GM23248 (cell line): ENCODE results near the gene CALY. TPM values are rescaled to one million over a fixed set of nuclear protein-coding genes. Genes with fewer than 3 reads are reported as not detected.
A peak's percentile ranks its signal among the peaks of the same experiment; 100 is the strongest.

Source experiments
- DNase-seq: peaks from one replicate; pipeline ENCODE4 v3.0.0-alpha.2; 2015
- H2AFZ ChIP-seq: fragments of 200-600 bp; sonication (generic); 2 replicates; pipeline ENCODE4 v1.6.1; 2016; ENCODE audit warnings: antibody characterized with exemption
- H3F3A ChIP-seq: fragments of 200-600 bp; sonication (generic); 2 replicates; pipeline ENCODE4 v1.6.1; 2016; ENCODE audit warnings: mild to moderate bottlenecking, antibody characterized with exemption, mixed run types; ENCODE audit not compliant: insufficient read depth
- H3K27ac ChIP-seq: fragments of 200-600 bp; sonication (generic); 2 replicates; pipeline ENCODE4 v1.5.1; 2016; ENCODE audit warnings: mild to moderate bottlenecking
- H3K27me3 ChIP-seq: fragments of 200-600 bp; sonication (generic); replicated peaks from 2 replicates; pipeline ENCODE4 v1.6.1; 2016; ENCODE audit warnings: mild to moderate bottlenecking; ENCODE audit not compliant: insufficient read depth
- H3K36me3 ChIP-seq: fragments of 200-600 bp; sonication (generic); 2 replicates; pipeline ENCODE4 v1.6.1; 2016; ENCODE audit warnings: low read depth, mild to moderate bottlenecking
- H3K4me1 ChIP-seq: fragments of 200-600 bp; sonication (generic); 2 replicates; pipeline ENCODE4 v1.6.1; 2016; ENCODE audit warnings: mild to moderate bottlenecking; ENCODE audit not compliant: insufficient read depth
- H3K4me2 ChIP-seq: fragments of 200-600 bp; sonication (generic); one replicate; pipeline ENCODE4 v1.6.1; 2016; ENCODE audit warnings: mild to moderate bottlenecking; ENCODE audit not compliant: unreplicated experiment
- H3K4me3 ChIP-seq: fragments of 200-600 bp; sonication (generic); 2 replicates; pipeline ENCODE4 v1.5.1; 2016; ENCODE audit warnings: mild to moderate bottlenecking
- H3K79me2 ChIP-seq: fragments of 200-600 bp; sonication (generic); 2 replicates; pipeline ENCODE4 v1.6.1; 2016; ENCODE audit warnings: mild to moderate bottlenecking; ENCODE audit not compliant: insufficient read depth
- H3K9ac ChIP-seq: fragments of 200-600 bp; sonication (generic); 2 replicates; pipeline ENCODE4 v1.6.1; 2016; ENCODE audit warnings: mild to moderate bottlenecking
- H3K9me2 ChIP-seq: fragments of 200-600 bp; sonication (generic); 2 replicates; pipeline ENCODE4 v1.6.1; 2016; ENCODE audit warnings: mixed run types, mild to moderate bottlenecking, moderate library complexity; ENCODE audit not compliant: insufficient read depth
- H3K9me3 ChIP-seq: fragments of 200-600 bp; sonication (generic); one replicate; pipeline ENCODE4 v1.6.1; 2017; ENCODE audit warnings: low read depth
- H4K20me1 ChIP-seq: fragments of 200-600 bp; sonication (generic); 2 replicates; pipeline ENCODE4 v1.6.0; 2016; ENCODE audit not compliant: insufficient read depth
- EZH2 ChIP-seq: fragments of 200-600 bp; sonication (generic); IDR thresholded peaks from 2 replicates; pipeline ENCODE4 v1.6.1; 2018; ENCODE audit warnings: antibody characterized with exemption, mild to moderate bottlenecking; ENCODE audit not compliant: insufficient read depth, poor library complexity, severe bottlenecking
- EZH2phosphoT487 ChIP-seq: fragments of 200-600 bp; sonication (generic); IDR thresholded peaks from 2 replicates; pipeline ENCODE4 v1.6.1; 2018; ENCODE audit warnings: antibody characterized with exemption, moderate library complexity, mild to moderate bottlenecking, low read depth; ENCODE audit not compliant: insufficient read depth
- WGBS, 2 experiments: methylation state at CpG; one replicate each; pipeline ENCODE4 v1.1.6; 2015 to 2017; ENCODE audit warnings: low lambda C conversion rate in 2 of 2, low coverage in 1 of 2; ENCODE audit errors: missing lambda C conversion rate in 2 of 2; 5-methylcytosine and 5-hydroxymethylcytosine counted together
- in situ Hi-C: fragments of 300-500 bp; cut with MboI; formaldehyde crosslinking; loops from 2 replicates; pipeline ENCODE4 v1.15.0; 2020
- polyA plus RNA-seq: library from polyadenylated mRNA; unstranded; fragments of >200 nt; fragmentation: Nextera tagmentation; extraction: Ambion mirVana; gene quantifications from 2 replicates; pipeline ENCODE4 v1.2.1, GENCODE V29; 2016
- total RNA-seq: library from RNA; depleted of rRNA; stranded (reverse); fragments of >200 nt; shearing (Covaris generic); gene quantifications from 2 replicates; pipeline ENCODE4 v1.2.3, GENCODE V29; 2014

The CALY gene
- total and polyA plus RNA-seq, 2 experiments from 2014 or later, result 0.86 TPM; not detected in 1

DNA sequence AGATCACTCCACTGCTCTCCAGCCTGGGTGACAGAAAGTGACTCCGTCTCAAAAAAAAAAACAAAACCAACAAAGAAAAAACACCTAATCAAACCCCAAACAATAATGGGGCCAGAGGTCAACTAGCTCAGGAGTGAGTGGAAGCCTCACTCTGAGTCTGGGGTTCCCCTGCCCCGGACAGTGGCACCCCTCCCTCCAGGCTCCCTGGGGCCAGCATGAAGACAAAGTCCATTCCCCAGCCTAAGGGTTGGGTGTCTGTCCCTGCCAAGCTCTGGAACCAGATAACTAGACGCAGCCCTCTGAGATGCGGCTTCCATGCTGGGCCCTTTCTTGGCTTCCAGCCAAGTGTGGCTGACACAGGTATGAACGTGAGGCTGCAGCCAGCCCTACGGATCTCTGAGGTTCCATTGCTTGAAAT is 22.9 kb upstream of the CALY start:
- TF ChIP-seq EZH2 (no peak), EZH2phosphoT487 (no peak)
- Histone ChIP-seq H3K4me2 (no peak overlapping the region), H3K79me2 (no peaks in the 10 kb centered on the region), H3K9ac (no peak overlapping the region), H3K4me1 (no peaks in the 10 kb centered on the region), H3K27ac (no peak overlapping the region), H3K9me3 (no peaks in the 10 kb centered on the region), H3K27me3 (no peaks in the 10 kb centered on the region), H3F3A (0 out of 2 replicates have a peak, but pooled peaks cover 3% of the 10 kb centered on the region), H3K36me3 (no peaks in the 10 kb centered on the region), H4K20me1 (no peaks in the 10 kb centered on the region), H3K4me3 (no peak overlapping the region), H2AFZ (no peak overlapping the region), H3K9me2 (no peaks in the 10 kb centered on the region)
- 48 to 58% methylated on average over 5 to 6 of the region's 6 CpGs for WGBS, 2 experiments
- no peak for DNase-seq
- in situ Hi-C loops, result no loop called here

DNA sequence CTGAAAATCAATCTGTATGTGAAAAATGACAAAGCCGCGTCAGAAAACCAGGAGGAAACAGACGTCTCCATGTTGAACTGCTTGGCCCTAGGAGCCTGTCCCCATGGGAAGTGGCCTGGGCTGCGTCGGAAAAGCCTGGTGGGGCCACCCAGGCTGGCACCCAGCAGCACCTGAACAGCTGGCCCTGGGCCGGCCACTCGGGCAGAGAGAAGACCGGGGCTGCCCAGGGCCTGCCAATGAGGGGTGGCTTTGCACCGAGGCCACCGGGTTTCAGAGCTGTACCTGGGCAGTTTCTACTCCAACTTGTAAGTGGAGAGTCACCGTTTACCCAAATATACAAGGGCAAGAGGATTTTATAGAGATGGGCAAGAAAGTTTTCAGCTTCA is 22.2 kb upstream of the CALY start:
- H3K9ac ChIP-seq, result no peak overlapping the region
- in situ Hi-C loops, result no loop called here
- no peak for TF ChIP-seq EZH2phosphoT487
- TF ChIP-seq EZH2, result no peak
- no peaks in the 10 kb centered on the region for H3K4me1 ChIP-seq
- no peaks in the 10 kb centered on the region for H4K20me1 ChIP-seq
- H3K27ac ChIP-seq, result no peak overlapping the region
- H3K36me3 ChIP-seq, result no peaks in the 10 kb centered on the region
- 69 to 70% methylated on average over 11 of the region's 11 CpGs for WGBS, 2 experiments
- no peak for DNase-seq
- no peaks in the 10 kb centered on the region for H3K79me2 ChIP-seq
- H3K9me2 ChIP-seq, result no peaks in the 10 kb centered on the region
- H3F3A ChIP-seq, result 0 out of 2 replicates have a peak, but pooled peaks cover 3% of the 10 kb centered on the region
- no peak overlapping the region for H3K4me3 ChIP-seq
- no peaks in the 10 kb centered on the region for H3K9me3 ChIP-seq
- H2AFZ ChIP-seq, result no peak overlapping the region
- H3K27me3 ChIP-seq, result no peaks in the 10 kb centered on the region
- H3K4me2 ChIP-seq, result no peak overlapping the region

DNA sequence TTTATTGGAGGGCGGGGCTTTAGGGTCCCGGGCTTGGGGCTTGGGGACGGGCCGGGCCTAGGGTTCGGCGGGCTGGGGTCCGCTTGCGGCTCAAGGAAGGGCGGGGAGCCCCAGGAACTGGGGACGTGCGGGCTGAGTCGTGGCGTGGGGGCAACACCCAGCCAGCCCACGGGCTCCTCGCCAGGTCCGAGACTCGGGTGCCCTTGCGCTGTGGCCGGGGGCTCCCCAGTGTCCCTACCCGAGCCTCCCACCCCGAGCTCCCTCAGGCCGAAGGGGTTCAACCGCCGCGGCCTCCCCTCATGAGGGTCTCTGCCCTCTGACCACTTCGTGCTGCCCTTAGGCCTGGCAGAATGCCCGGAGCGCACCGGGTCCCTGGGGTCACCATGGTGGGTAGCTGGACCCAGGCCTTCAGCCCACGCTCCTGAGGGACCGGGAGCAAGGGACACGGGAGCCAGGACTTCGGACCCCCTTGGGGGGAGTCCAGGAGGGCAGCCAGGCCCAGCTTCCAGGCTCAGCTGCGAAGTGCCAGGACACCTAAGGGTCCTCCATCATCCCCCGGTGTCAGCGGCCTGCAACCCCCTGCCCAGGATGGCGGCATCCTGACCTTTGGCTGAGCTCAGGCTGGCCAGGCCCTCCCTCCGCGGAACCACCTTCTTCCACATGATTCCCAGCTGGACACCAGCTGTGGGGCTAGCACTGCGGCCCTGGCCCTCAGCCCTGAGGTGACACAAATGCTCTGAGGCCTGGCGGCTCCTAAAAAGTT is 21.6 kb upstream of the CALY start:
- H3K4me3 ChIP-seq, result no peak overlapping the region
- no peak overlapping the region for H3K27ac ChIP-seq
- H3K27me3 ChIP-seq, result no peaks in the 10 kb centered on the region
- 0 out of 2 replicates have a peak, but pooled peaks cover 3% of the 10 kb centered on the region for H3F3A ChIP-seq
- 62 to 69% methylated on average over 24 to 34 of the region's 41 CpGs for WGBS, 2 experiments
- H3K36me3 ChIP-seq, result no peaks in the 10 kb centered on the region
- H4K20me1 ChIP-seq, result no peaks in the 10 kb centered on the region
- in situ Hi-C loops, result no loop called here
- no peaks in the 10 kb centered on the region for H3K4me1 ChIP-seq
- H2AFZ ChIP-seq, result no peak overlapping the region
- no peak overlapping the region for H3K4me2 ChIP-seq
- no peaks in the 10 kb centered on the region for H3K9me3 ChIP-seq
- no peaks in the 10 kb centered on the region for H3K9me2 ChIP-seq
- TF ChIP-seq EZH2phosphoT487 (no peak), EZH2 (no peak)
- H3K79me2 ChIP-seq, result no peaks in the 10 kb centered on the region
- H3K9ac ChIP-seq, result no peak overlapping the region
- DNase-seq, result no peak

GRCh38 chr10:133357285-133358161 is 20.8 kb upstream of the CALY start, which contains the start of gene FUOM:
Gene FUOM, minus strand, starts transcription at chr10:133358019. Its CDS starts 12 bp downstream, at chr10:133358007.
- Histone ChIP-seq H3K9me3 (no peaks in the 10 kb centered on the region), H3K4me3 (peak within 1 kb of the TSS; percentile 63), H3K36me3 (no peaks in the 10 kb centered on the region), H3K27me3 (no peaks in the 10 kb centered on the region), H3K79me2 (no peaks in the 10 kb centered on the region), H4K20me1 (no peaks in the 10 kb centered on the region), H3K27ac (no peak within 1 kb of the TSS), H3K4me2 (peak within 1 kb of the TSS; percentile 48), H3K9me2 (no peaks in the 10 kb centered on the region), H2AFZ (peak within 1 kb of the TSS; percentile 89), H3K4me1 (no peaks in the 10 kb centered on the region), H3K9ac (peak within 1 kb of the TSS; percentile 67), H3F3A (0 out of 2 replicates have a peak, but pooled peaks cover 3% of the 10 kb centered on the region)
- WGBS, 2 experiments, result 5% methylated on average over 24 to 49 of the region's 83 CpGs
- TF ChIP-seq EZH2phosphoT487 (no peak), EZH2 (no peak)
- in situ Hi-C loops, result no loop called here
- peak; percentile 70 for DNase-seq
